Activated CD8-positive, alpha-beta memory T cell treated with anti-CD3 and anti-CD28 coated beads for 4 hours (primary cell): ENCODE results near the gene C2orf68.
"Not testable (repeated sequence)": the region's sequence is repeated elsewhere in the genome, so short reads cannot be mapped to it uniquely, and the experiment has no call there.

Source experiments
- DNase-seq, 2 donors: peaks; one replicate each; pipeline ENCODE4 v3.0.0-alpha.2; 2020; ENCODE audit warnings: low read depth in 2 of 2

C2orf68 gene

GRCh38 chr2:85582492-85582891 lies 29.4 kb downstream of the C2orf68 start:
- DNase-seq: no peak

- no peak for DNase-seq
These were observed 31.7 kb downstream of the C2orf68 start for GRCh38 chr2:85580206-85580605.

- DNase-seq: no peak
These were observed 32.5 kb downstream of the C2orf68 start for GRCh38 chr2:85579266-85579935.

- no peak for DNase-seq
These were observed 33.4 kb downstream of the C2orf68 start for GRCh38 chr2:85578243-85579180.

- DNase-seq: peak in 1 of 2 donors; percentile 34
These were observed 34.3 kb downstream of the C2orf68 start, which contains the start of gene VAMP8 for GRCh38 chr2:85577386-85578242. VAMP8 (plus strand) TSS chr2:85577586; CDS start chr2:85577647, 61 bp downstream.

GRCh38 chr2:85577063-85577385 lies 34.8 kb downstream of the C2orf68 start:
- no peak for DNase-seq

- no peak for DNase-seq
These were observed 36.1 kb downstream of the C2orf68 start for GRCh38 chr2:85575739-85576138.

GRCh38 chr2:85566265-85566664 lies 45.6 kb downstream of the C2orf68 start:
- no peak for DNase-seq

GRCh38 chr2:85564144-85564563 lies 47.7 kb downstream of the C2orf68 start:
- no peak for DNase-seq

- peak; percentile 89 to 90 for DNase-seq
These were observed 50.3 kb downstream of the C2orf68 start, which contains the start of gene GGCX for GRCh38 chr2:85561280-85562212. GGCX (minus strand) TSS chr2:85561493; CDS start chr2:85561428, 65 bp downstream.

- DNase-seq: peak in 1 of 2 donors; percentile 19
These were observed 51.0 kb downstream of the C2orf68 start for GRCh38 chr2:85560812-85561279.

- not testable (repeated sequence) for DNase-seq
These were observed 51.5 kb downstream of the C2orf68 start for GRCh38 chr2:85560403-85560726.

GRCh38 chr2:85558160-85558559 lies 53.7 kb downstream of the C2orf68 start:
- no peak for DNase-seq

- no peak for DNase-seq
These were observed 54.7 kb downstream of the C2orf68 start for GRCh38 chr2:85557130-85557529.
